ENCODE data around the gene RTP3. TPM values are rescaled to one million over a fixed set of nuclear protein-coding genes. Genes with fewer than 3 reads are reported as not detected.

The RTP3 gene
- polyA plus RNA-seq, 2 of the 4 experiments (the other 2 are of a cell fraction) = not detected

- no peak for TF ChIP-seq MAX (IDR thresholded peaks at IDR 0.05)
- TF ChIP-seq ZNF302 (CRISPR knock-in tag; IDR thresholded peaks at IDR 0.05) = no peak
- no peak for TF ChIP-seq HMGXB4 (CRISPR knock-in tag; IDR thresholded peaks at IDR 0.05; ENCODE audit: borderline replicate concordance)
- TF ChIP-seq MAFK (IDR thresholded peaks at IDR 0.05; ENCODE audit: partially characterized antibody) = no peak
- TF ChIP-seq MYC (IDR thresholded peaks at IDR 0.05; ENCODE audit: borderline replicate concordance, low read length) = no peak
Measured at GRCh38 chr3:46470831-46471230, 26.9 kb upstream of the RTP3 start (continued).

GRCh38 chr3:46471371-46471914 lies 26.3 kb upstream of the RTP3 start:
- CTCF ChIA-PET = interaction anchor here (0.8 to 2.5 kb wide), 4 partner anchors 18 to 115 kb away, joined by 3 to 10 read pairs (median 8); no protein-coding TSS in a partner anchor
- no peak overlapping the region for H3K4me3 ChIP-seq

More at GRCh38 chr3:46471371-46471914, 26.3 kb upstream of the RTP3 start:
- Histone ChIP-seq H3K4me2 (no peak overlapping the region), H3K4me1 (no peaks in the 10 kb centered on the region), H3K9me3 (0 out of 3 replicates have a peak, but pooled peaks cover 3% of the 10 kb centered on the region), H3K27ac (no peak overlapping the region)
- ATAC-seq (no peak), DNase-seq (ENCODE audit: low read depth in 1 of 2, low spot score in 1 of 2) (no peak), FAIRE-seq (no peak)
- whole genome bisulfite sequencing (ENCODE audit: missing lambda C conversion rate) = 33% methylated on average over 5 of the region's 5 CpGs
- TF ChIP-seq EP300 (IDR thresholded peaks at IDR 0.05) = no peak
- no peak for TF ChIP-seq RCOR1 (IDR thresholded peaks at IDR 0.05; ENCODE audit: low read depth, low read length)
- no peak for TF ChIP-seq HEYL (CRISPR knock-in tag; IDR thresholded peaks at IDR 0.05)
- TF ChIP-seq CHD4 (IDR thresholded peaks at IDR 0.05; ENCODE audit: borderline replicate concordance) = no peak
- no peak for TF ChIP-seq REST (IDR thresholded peaks at IDR 0.05)
- no peak for TF ChIP-seq SREBF2 (IDR thresholded peaks at IDR 0.05)
- no peak for TF ChIP-seq HES2 (IDR thresholded peaks at IDR 0.05)
- TF ChIP-seq POLR2AphosphoS2 (conservative IDR thresholded peaks at IDR 0.05; ENCODE audit: low read length) = no peak
- TF ChIP-seq MAZ (IDR thresholded peaks at IDR 0.05; ENCODE audit: borderline replicate concordance, low read depth, low read length) = no peak
- TF ChIP-seq CEBPB (IDR thresholded peaks at IDR 0.05) = no peak
- no peak for TF ChIP-seq JUN (IDR thresholded peaks at IDR 0.05)
- TF ChIP-seq ZSCAN20 (CRISPR knock-in tag; IDR thresholded peaks at IDR 0.05) = no peak
- no peak for TF ChIP-seq ZFP36 (IDR thresholded peaks at IDR 0.05; ENCODE audit: borderline replicate concordance, partially characterized antibody)
- TF ChIP-seq HOXB13 (CRISPR knock-in tag; IDR thresholded peaks at IDR 0.05; ENCODE audit: low read depth) = no peak
- TF ChIP-seq EHMT2 (IDR thresholded peaks at IDR 0.05; ENCODE audit: low read depth) = no peak
- no peak for TF ChIP-seq FOXS1 (CRISPR knock-in tag; IDR thresholded peaks at IDR 0.05)
- TF ChIP-seq MYC (IDR thresholded peaks at IDR 0.05; ENCODE audit: borderline replicate concordance, low read length) = no peak
- no peak for TF ChIP-seq ELK1 (IDR thresholded peaks at IDR 0.05; ENCODE audit: low read depth, low read length)
- POLR2A ChIA-PET = no interaction called here

All from A549 (cell line).